A549 (cell line): ENCODE data around the gene NUCKS1. TPM values are rescaled to one million over a fixed set of nuclear protein-coding genes. Genes with fewer than 3 reads are reported as not detected.

ENCODE experiments used
- ATAC-seq, 2 experiments: fragments of 200-7000 bp in 1 of 2; fragments of >200 bp in 1 of 2; cut with Nextera tagmentation in 1 of 2; cut with Tn5 transposase in 1 of 2; 3 replicates each; pipeline versions ENCODE4 v1.8.0 to v1.9.1; 2018 to 2020; ENCODE audit warnings: mild to moderate bottlenecking in 1 of 2, moderate library complexity in 1 of 2
- CTCF ChIA-PET: fragments of 300-600 bp; sonication (Branson Sonifier 250); formaldehyde crosslinking; extraction: SDS; loops from one replicate; lab custom pipeline; 2021; ENCODE audit warnings: antibody characterized with exemption, inconsistent platforms; lab: Yijun Ruan, JAX
- POLR2A ChIA-PET: fragments of 350-600 bp; formaldehyde crosslinking; extraction: SDS; loops from one replicate; lab custom pipeline; 2021; ENCODE audit warnings: antibody characterized with exemption, inconsistent platforms; lab: Yijun Ruan, JAX
- DNase-seq, 2 experiments: peaks; one replicate each; pipeline versions ENCODE4 v3.0.0 to v3.0.0-alpha.2; 2011 to 2016; ENCODE audit warnings: low read depth in 1 of 2, low spot score in 1 of 2
- FAIRE-seq: peaks from 2 replicates; lab custom pipeline; 2011; peaks lifted over from hg19 to GRCh38; lab: Jason Lieb, UNC
- H3K27ac ChIP-seq, 2 experiments: fragments of >200 bp; sonication (Bioruptor Twin); formaldehyde crosslinking; 3 replicates each; pipeline ENCODE4 v1.5.1; 2016 to 2017
- H3K4me1 ChIP-seq: fragments of >200 bp; sonication (Bioruptor Twin); formaldehyde crosslinking; 3 replicates; pipeline ENCODE4 v1.6.1; 2016
- H3K4me2 ChIP-seq: fragments of >200 bp; sonication (Bioruptor Twin); formaldehyde crosslinking; 3 replicates; pipeline ENCODE4 v1.6.1; 2016
- H3K4me3 ChIP-seq: fragments of >200 bp; sonication (Bioruptor Twin); formaldehyde crosslinking; 3 replicates; pipeline ENCODE4 v1.5.1; 2016
- H3K9me3 ChIP-seq: fragments of >200 bp; sonication (Bioruptor Twin); formaldehyde crosslinking; 3 replicates; pipeline ENCODE4 v1.6.1; 2016
- CBX8 ChIP-seq: fragments of 200-600 bp; sonication (generic); IDR thresholded peaks from 2 replicates; pipeline ENCODE4 v1.6.1; 2016
- ESRRA ChIP-seq: fragments of 150-350 bp; IDR thresholded peaks from 2 replicates; pipeline ENCODE4 v1.6.1; 2014; ENCODE audit warnings: mild to moderate bottlenecking, low read length, borderline replicate concordance
- FOSL2 ChIP-seq, 2 experiments: fragments of 450-650 bp in 1 of 2; fragments of >200 bp in 1 of 2; sonication (Bioruptor Twin) in 1 of 2; formaldehyde crosslinking; IDR thresholded peaks; 2 replicates each; pipeline versions ENCODE4 v1.5.0 to v1.6.1; 2016 to 2020; ENCODE audit warnings: mild to moderate bottlenecking in 1 of 2, moderate library complexity in 1 of 2
- JUN ChIP-seq, 2 experiments: fragments of >200 bp; sonication (Bioruptor Twin); formaldehyde crosslinking; IDR thresholded peaks; 2 replicates in 1 of 2; 3 replicates in 1 of 2; pipeline ENCODE4 v1.6.1; 2016 to 2017
- MAFK ChIP-seq: fragments of 450-650 bp; IDR thresholded peaks from 2 replicates; pipeline ENCODE4 v1.6.1; 2014; ENCODE audit not compliant: partially characterized antibody
- RAD21 ChIP-seq, 2 experiments: fragments of >200 bp in 1 of 2; sonication (Bioruptor Twin) in 1 of 2; formaldehyde crosslinking in 1 of 2; IDR thresholded peaks in 1 of 2; conservative IDR thresholded peaks in 1 of 2; 2 replicates in 1 of 2; 3 replicates in 1 of 2; pipeline ENCODE4 v1.6.1; 2012 to 2018; ENCODE audit warnings: inconsistent platforms in 1 of 2
- SMC3 ChIP-seq: fragments of >200 bp; sonication (Bioruptor Twin); formaldehyde crosslinking; IDR thresholded peaks from 3 replicates; pipeline ENCODE4 v1.6.1; 2018; ENCODE audit warnings: inconsistent platforms
- WGBS: methylation state at CpG from one replicate; pipeline ENCODE4 v1.1.6; 2017; ENCODE audit errors: missing lambda C conversion rate; 5-methylcytosine and 5-hydroxymethylcytosine counted together
- polyA plus RNA-seq, 4 experiments: library from polyadenylated mRNA; depleted of rRNA in 3 of 4; stranded (reverse); fragments of >200 nt; fragmentation: RNase III in 1 of 4; extraction: RNeasy Plus Mini Kit Qiagen cat#74134 plus additional on column Dnase treatment in 1 of 4; gene quantifications; 2 replicates in 3 of 4; 3 replicates in 1 of 4; pipeline ENCODE4 v1.2.3, GENCODE V29; 2011 to 2017
- TF ChIP-seq, protein P1 (sequence below): fragments of >200 bp; sonication (Bioruptor Twin); formaldehyde crosslinking; IDR thresholded peaks from 3 replicates; pipeline ENCODE4 v1.5.1; 2016
- TF ChIP-seq, protein P2 (sequence below): fragments of 200-600 bp; sonication (generic); IDR thresholded peaks from 2 replicates; pipeline ENCODE4 v1.6.1; 2016; ENCODE audit warnings: antibody characterized with exemption, mild to moderate bottlenecking, moderate library complexity

NUCKS1 gene
- polyA plus RNA-seq, 2 of the 4 experiments (the other 2 are of a cell fraction): 141 to 190 TPM

DNA sequence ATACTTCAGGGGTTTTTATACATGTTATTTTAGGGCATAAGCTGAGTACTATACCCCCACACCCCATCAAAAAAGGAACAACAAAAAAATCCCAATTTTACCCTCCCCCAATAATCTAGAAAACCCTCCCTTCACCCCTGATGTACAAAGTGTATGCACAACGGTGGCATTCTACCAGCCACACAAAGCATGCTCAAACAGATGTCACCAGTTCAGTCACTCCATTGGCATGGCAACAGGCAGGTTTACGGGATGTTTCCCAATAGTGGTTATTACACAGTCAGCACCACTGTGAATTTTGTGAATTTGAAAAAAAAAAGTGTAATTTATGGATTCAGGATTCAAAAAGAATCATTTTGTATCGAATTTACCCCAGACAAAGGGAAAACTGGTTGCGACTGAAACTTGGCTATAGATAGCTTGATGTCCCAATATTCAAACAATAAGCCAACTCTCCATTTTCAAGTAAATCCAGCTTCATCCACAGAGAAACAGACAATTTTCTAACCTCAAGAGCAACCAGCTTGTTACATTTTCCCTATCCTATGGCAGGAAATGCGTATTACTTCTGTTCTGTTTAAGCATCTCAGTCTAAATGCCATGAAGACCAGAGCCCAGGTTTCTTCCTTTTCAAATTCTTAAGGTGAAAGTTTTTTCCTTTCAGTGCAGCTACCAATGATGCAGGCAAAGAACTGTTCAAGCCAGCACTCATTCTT, 35.6 kb downstream of the NUCKS1 start:
- WGBS: 69% methylated on average over 5 of the region's 5 CpGs
- peaks cover 10% of the 10 kb centered on the region; the same call in 2 of the 3 replicates for H3K4me1 ChIP-seq
- no peak for FAIRE-seq
- peak in 1 of 2 experiments; percentile 36 for DNase-seq
- no peak overlapping the region for H3K4me2 ChIP-seq
- ChIA-PET CTCF (interaction anchor here (0.6 to 8.3 kb wide), 9 partner anchors 11 to 185 kb away, joined by 3 to 230 read pairs (median 4); no protein-coding TSS in a partner anchor), POLR2A (interaction anchor here (0.6 kb wide), 1 partner anchor 30 kb away, joined by 5 read pairs; no protein-coding TSS in a partner anchor)
- no peak overlapping the region for H3K27ac ChIP-seq
- no peaks in the 10 kb centered on the region for H3K9me3 ChIP-seq
- peak in 1 of 2 experiments; percentile 12; a peak in 1 of 6 replicates for ATAC-seq
- TF ChIP-seq MAFK (peak; percentile 17), FOSL2 (IDR thresholded peaks at IDR 0.05) (no peak), FOSL2 (CRISPR knock-in tag; IDR thresholded peaks at IDR 0.05) (no peak)
- no peak overlapping the region for H3K4me3 ChIP-seq

DNA sequence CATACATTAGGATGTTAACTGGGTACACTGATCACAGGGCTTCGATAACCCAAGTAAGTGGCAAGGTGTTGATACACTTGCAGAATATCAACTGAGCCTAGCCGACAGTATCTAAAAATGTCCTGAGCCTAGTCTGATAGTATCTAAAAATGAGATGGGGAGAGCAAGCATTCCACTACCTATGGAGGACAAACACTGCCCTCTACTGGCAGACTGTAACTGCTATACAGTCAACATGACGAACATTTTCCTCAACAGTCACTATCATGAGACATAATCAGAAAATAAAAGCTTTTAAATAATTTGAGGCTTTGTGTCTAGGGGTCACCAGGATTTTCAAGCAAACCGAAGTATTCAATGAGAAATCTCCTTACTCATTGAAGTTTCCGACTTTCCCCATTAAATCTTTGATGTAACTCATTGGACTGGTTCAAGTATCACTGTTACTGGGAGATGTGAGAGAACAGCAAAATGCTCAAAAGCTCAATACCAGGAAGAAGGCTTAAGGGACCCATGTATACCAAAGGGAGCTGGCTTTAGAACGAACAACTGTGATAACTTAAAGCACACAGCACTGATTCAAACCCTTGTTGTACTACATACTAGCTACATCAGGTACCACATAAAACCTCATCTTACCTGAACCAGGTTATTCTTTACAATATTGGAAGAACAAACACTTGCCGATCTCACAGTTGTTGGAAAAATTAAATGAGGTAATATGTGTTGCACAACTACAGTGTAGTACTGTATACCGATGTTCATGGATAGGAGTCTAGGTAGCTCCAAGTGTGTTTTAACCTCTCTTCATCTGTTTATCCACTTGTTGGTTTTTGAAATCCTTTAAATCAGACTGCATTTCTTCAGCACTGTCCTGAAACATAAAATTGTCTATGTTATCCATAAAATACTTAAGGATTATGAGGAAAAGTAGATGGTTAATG, 38.6 kb downstream of the NUCKS1 start:
- Histone ChIP-seq H3K9me3 (no peaks in the 10 kb centered on the region), H3K4me1 (peaks cover 10% of the 10 kb centered on the region; the same call in 2 of the 3 replicates), H3K27ac (no peak overlapping the region), H3K4me3 (no peak overlapping the region), H3K4me2 (no peak overlapping the region)
- CTCF ChIA-PET: interaction anchor here (0.6 to 8.7 kb wide), 47 partner anchors 10 to 266 kb away, joined by 3 to 230 read pairs (median 4); partner anchors contain the start of genes RAB29 and SLC45A3
- ATAC-seq (peak; percentile 89 to 92), DNase-seq (peak; percentile 59 to 80), FAIRE-seq (no peak)
- TF ChIP-seq CBX8 (no peak), SMC3 (peak; percentile 55), RAD21 (conservative IDR thresholded peaks at IDR 0.05 in 1 of 2, IDR thresholded peaks at IDR 0.05 in 1 of 2) (peak; percentile 66 to 78)
- TF ChIP-seq, protein P1, sequence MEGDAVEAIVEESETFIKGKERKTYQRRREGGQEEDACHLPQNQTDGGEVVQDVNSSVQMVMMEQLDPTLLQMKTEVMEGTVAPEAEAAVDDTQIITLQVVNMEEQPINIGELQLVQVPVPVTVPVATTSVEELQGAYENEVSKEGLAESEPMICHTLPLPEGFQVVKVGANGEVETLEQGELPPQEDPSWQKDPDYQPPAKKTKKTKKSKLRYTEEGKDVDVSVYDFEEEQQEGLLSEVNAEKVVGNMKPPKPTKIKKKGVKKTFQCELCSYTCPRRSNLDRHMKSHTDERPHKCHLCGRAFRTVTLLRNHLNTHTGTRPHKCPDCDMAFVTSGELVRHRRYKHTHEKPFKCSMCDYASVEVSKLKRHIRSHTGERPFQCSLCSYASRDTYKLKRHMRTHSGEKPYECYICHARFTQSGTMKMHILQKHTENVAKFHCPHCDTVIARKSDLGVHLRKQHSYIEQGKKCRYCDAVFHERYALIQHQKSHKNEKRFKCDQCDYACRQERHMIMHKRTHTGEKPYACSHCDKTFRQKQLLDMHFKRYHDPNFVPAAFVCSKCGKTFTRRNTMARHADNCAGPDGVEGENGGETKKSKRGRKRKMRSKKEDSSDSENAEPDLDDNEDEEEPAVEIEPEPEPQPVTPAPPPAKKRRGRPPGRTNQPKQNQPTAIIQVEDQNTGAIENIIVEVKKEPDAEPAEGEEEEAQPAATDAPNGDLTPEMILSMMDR: peak; percentile 91
- POLR2A ChIA-PET: interaction anchor here (2.0 kb wide), 1 partner anchor 31 kb away, joined by 6 read pairs; the partner anchor contains the start of gene SLC45A3
- 31% methylated on average over 8 of the region's 8 CpGs for WGBS

DNA sequence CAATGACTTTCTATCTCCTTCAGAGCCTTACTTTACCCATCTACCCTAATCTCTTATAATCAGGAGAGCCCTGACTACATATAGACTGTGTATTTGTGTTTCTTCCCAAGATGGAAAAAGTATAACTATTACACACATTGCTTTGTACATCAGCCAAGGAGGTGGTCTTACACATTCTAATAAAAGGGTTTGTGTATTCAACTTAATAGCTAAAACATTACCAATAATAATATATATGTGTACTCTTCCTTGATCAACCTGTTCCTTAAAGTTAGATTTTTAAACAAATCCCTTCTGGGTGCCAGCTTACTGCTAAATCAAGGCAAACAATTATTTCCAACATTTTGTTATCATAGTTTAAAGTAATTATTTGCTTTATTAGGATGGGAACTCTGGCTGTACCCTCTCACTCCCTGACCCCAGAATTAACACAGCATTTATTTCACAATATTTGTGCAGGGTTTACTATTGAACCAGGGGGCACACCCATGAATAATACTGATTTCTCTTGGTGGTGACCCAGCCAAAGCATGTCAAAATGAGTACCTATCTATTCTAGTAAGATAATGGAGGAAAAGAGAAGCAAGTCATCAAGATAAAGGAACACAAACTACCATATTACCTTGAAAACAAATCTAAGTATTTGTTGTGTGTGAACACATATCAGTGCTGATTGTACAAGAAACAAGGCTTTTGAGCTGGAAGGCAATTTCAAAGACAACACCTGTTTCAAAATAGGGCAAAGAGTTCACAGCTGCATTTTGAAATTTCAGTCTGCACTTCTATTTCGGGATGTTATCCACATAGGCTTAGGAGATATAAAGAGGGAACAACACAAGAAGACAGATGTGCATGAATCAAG, 39.5 kb downstream of the NUCKS1 start:
- ATAC-seq: no peak
- H3K4me2 ChIP-seq: no peak overlapping the region
- WGBS: 49% methylated on average over 1 of the region's 1 CpG
- FAIRE-seq: no peak
- DNase-seq: no peak
- H3K27ac ChIP-seq: no peak overlapping the region
- peaks cover 10% of the 10 kb centered on the region; the same call in 2 of the 3 replicates for H3K4me1 ChIP-seq
- ChIA-PET POLR2A (interaction anchor here (2.0 kb wide), 1 partner anchor 30 kb away, joined by 6 read pairs; the partner anchor contains the start of gene SLC45A3), CTCF (interaction anchor here (0.7 to 8.7 kb wide), 22 partner anchors 9 to 183 kb away, joined by 3 to 230 read pairs (median 14); no protein-coding TSS in a partner anchor)
- no peak overlapping the region for H3K4me3 ChIP-seq
- TF ChIP-seq, protein P2, sequence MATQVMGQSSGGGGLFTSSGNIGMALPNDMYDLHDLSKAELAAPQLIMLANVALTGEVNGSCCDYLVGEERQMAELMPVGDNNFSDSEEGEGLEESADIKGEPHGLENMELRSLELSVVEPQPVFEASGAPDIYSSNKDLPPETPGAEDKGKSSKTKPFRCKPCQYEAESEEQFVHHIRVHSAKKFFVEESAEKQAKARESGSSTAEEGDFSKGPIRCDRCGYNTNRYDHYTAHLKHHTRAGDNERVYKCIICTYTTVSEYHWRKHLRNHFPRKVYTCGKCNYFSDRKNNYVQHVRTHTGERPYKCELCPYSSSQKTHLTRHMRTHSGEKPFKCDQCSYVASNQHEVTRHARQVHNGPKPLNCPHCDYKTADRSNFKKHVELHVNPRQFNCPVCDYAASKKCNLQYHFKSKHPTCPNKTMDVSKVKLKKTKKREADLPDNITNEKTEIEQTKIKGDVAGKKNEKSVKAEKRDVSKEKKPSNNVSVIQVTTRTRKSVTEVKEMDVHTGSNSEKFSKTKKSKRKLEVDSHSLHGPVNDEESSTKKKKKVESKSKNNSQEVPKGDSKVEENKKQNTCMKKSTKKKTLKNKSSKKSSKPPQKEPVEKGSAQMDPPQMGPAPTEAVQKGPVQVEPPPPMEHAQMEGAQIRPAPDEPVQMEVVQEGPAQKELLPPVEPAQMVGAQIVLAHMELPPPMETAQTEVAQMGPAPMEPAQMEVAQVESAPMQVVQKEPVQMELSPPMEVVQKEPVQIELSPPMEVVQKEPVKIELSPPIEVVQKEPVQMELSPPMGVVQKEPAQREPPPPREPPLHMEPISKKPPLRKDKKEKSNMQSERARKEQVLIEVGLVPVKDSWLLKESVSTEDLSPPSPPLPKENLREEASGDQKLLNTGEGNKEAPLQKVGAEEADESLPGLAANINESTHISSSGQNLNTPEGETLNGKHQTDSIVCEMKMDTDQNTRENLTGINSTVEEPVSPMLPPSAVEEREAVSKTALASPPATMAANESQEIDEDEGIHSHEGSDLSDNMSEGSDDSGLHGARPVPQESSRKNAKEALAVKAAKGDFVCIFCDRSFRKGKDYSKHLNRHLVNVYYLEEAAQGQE: no peak
- TF ChIP-seq JUN (IDR thresholded peaks at IDR 0.05) (no peak), ESRRA (no peak)
- TF ChIP-seq, all 56 proteins: peak for 0
- H3K9me3 ChIP-seq: no peaks in the 10 kb centered on the region
